Amygdala (tissue), 56 donors: Measurements from ENCODE around the gene CHCHD6.
A peak's percentile ranks its signal among the peaks of the same experiment; 100 is the strongest.
"Not testable (repeated sequence)": the region's sequence is repeated elsewhere in the genome, so short reads cannot be mapped to it uniquely, and the experiment has no call there.

Source experiments
- DNase-seq, 56 donors: peaks; one replicate each; lab custom pipeline; 2025; lab: John Stamatoyannopoulos, UW

CHCHD6 gene

GRCh38 chr3:126758882-126759281 is 54.8 kb downstream of the CHCHD6 start:
- DNase-seq, result no peak

- no peak for DNase-seq
Observed at GRCh38 chr3:126760541-126760940, 56.5 kb downstream of the CHCHD6 start.

GRCh38 chr3:126763035-126763434 is 59.0 kb downstream of the CHCHD6 start:
- DNase-seq, result no peak

GRCh38 chr3:126765187-126766069 is 61.4 kb downstream of the CHCHD6 start:
- no peak for DNase-seq

- DNase-seq, result no peak
Observed at GRCh38 chr3:126766653-126767052, 62.6 kb downstream of the CHCHD6 start.

- no peak for DNase-seq
Observed at GRCh38 chr3:126768903-126769302, 64.9 kb downstream of the CHCHD6 start.

GRCh38 chr3:126770096-126770495 is 66.1 kb downstream of the CHCHD6 start:
- DNase-seq, result no peak

- no peak for DNase-seq
Observed at GRCh38 chr3:126773167-126773566, 69.1 kb downstream of the CHCHD6 start.

- DNase-seq, result no peak
Observed at GRCh38 chr3:126773783-126774182, 69.7 kb downstream of the CHCHD6 start.

GRCh38 chr3:126777366-126777765 is 73.3 kb downstream of the CHCHD6 start:
- no peak for DNase-seq

GRCh38 chr3:126780666-126781065 is 76.6 kb downstream of the CHCHD6 start:
- no peak for DNase-seq

- DNase-seq, result no peak
Observed at GRCh38 chr3:126781406-126781805, 77.4 kb downstream of the CHCHD6 start.

- no peak for DNase-seq
Observed at GRCh38 chr3:126781889-126782491, 78.0 kb downstream of the CHCHD6 start.

- DNase-seq, result no peak
Observed at GRCh38 chr3:126782536-126782935, 78.5 kb downstream of the CHCHD6 start.

- DNase-seq, result no peak
Observed at GRCh38 chr3:126784254-126784653, 80.2 kb downstream of the CHCHD6 start.

GRCh38 chr3:126791320-126791719 is 87.3 kb downstream of the CHCHD6 start:
- not testable (repeated sequence) for DNase-seq

GRCh38 chr3:126792998-126793397 is 89.0 kb downstream of the CHCHD6 start:
- DNase-seq, result no peak

GRCh38 chr3:126797563-126797962 is 93.5 kb downstream of the CHCHD6 start:
- DNase-seq, result no peak

- no peak for DNase-seq
Observed at GRCh38 chr3:126798521-126798920, 94.5 kb downstream of the CHCHD6 start.

- peak in 1 of 56 donors; percentile 29 for DNase-seq
Observed at GRCh38 chr3:126799099-126799498, 95.1 kb downstream of the CHCHD6 start.

GRCh38 chr3:126801312-126801711 is 97.3 kb downstream of the CHCHD6 start:
- DNase-seq, result not testable (repeated sequence)

GRCh38 chr3:126807795-126808194 is 103.8 kb downstream of the CHCHD6 start:
- no peak for DNase-seq
